Measurements from ENCODE around the gene CUX1.

The CUX1 gene

DNA sequence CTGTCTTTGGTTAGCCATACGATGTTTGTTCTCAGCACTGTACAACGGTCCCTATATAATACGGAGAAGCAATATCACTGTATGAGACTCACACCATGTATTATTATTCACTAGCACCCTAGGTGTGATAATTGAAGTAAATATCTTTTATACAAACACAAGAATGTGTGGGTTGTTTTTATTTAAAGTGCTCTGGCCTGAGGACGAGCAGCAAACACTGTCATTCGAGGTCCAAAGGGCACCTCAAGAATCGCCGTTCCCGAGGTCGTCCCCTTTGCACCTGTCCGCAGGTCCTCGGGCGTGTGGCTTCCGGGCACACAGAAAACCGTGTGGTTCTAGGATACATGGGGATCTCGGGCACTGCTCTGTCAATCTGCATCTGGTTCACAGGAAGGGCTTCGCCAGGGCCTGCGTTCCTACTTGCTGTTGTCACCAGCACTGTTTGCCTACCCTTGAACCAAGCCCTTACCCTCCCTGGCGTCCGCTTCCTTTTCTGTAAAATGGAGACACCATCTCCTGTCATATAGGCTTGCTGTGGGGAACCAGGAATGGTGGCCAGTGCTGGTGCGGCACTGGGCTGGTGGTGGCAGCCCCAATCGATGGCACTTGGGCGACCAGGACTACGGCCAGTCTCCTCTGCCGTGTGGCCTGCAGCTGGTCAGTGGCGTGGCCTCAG lies 440.8 kb downstream of the CUX1 start:
- DNase-seq, result no peak

DNA sequence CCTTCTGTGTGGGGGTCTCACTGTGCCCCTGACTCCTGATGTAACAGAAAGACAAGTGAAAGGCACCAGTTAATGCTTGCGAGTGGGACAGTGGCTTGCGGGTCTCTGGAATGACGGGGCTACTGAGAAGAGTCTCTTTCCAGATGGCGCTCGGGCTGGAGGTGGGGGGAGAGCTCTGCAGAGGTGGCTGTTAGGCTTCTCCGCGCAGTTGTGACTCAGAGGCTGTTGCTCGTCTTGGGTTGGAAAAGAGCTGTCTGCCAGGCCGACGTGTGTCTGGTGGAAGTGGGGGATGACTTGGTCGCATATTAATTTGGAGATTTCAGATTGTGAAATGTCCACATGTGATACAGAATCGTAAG lies 441.3 kb downstream of the CUX1 start:
- no peak for DNase-seq

DNA sequence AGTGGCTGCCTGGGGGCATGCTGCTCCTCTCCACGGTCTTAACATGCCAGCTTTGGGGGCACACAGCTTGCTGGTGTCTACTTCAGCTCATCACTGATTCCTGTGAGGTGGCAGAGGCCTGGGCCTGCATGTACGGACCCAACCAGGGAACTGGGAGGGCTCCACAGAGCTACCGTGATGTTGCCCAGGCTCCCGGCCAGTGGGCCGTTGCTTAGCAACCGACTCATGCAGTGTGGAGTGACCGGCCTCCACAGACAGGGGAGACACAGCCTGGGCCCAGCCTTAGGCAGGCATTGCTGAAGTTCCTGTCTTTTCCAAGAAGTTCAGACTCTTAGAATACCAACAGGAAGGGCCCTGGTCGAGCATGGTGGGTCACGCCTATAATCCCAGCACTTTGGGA lies 443.4 kb downstream of the CUX1 start:
- no peak for DNase-seq

DNA sequence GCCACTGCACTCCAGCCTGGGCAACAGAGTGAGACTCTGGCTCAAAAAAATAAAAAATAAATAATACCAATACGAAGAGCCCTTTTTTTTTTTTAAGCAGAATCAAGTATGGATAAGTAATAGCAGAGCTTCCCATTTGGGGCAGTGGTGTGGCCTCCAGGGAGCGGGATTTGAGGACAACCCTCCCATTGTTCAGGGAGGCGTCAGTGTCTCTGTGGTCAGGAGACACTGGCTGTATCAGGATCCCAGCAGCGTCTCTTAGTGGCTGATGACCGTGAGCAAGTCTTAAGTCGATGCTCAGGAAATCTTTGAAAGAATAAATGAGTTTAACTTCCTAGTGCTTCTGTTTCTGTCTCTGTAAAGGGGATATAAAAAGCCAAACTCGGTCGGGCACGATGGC lies 444.0 kb downstream of the CUX1 start:
- no peak for DNase-seq

DNA sequence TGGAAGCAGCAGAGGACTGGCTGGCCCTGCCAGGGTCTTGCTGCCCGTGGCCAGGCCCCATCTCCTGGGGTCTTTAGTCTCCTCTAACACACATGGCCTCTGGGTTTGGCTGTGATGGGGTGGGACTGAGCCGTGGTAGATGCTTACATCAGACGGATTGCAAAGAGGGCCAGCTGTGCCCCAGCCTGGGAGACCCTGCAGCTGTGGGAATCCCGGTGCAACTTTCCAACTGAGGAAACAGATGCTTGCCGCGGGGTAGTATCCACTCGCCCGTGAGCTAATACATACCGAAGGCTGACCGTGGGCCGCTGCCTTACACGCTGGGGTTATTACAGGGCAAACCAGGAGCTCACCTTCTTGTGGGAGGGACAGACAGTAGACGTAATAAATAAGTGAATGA lies 445.1 kb downstream of the CUX1 start:
- no peak for DNase-seq

DNA sequence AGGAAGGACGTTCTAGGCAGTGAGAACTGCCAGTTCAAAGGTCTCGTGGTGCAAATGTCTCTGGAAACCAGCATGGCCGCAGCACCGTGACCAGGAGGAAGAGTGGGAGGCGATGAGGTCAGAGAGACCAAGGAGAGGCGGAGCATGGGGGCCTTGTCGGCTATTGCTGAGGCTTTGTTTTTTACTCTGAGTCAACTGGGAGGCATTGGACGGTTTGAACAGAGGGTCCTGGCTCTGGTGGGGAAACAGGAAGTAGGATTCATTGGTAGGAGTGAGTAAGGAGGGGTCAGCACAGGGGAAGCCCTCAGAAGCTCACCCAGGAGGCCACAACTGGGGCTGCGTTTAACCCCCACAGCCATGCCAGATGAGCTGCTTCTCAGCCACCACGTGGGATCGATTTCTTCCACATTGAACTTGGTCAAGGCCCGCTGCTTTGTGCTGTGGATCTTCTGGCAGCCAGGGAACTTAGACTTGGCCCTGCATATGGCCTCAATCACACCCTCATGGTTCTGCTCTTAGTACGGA lies 447.0 kb downstream of the CUX1 start:
- DNase-seq, result no peak

DNA sequence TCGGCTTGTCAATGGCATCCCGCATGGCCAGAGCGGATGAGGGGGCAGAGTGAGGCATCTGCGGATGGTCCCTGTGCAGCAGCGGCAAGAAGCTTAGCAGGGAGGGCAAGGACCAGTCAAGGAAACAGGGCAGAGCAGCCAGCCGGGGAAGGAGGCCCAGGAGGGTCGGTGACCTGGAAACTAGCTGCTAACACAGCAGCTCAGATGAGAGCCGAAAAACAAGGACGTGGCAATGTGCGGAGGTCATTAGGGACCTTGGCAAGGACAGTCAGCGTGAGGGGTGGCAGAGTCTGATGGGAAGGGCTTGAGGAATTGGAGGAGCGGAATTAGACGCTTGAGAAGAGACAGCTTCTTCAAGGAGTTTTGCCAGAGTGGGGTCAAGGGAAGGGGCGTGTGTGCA lies 449.1 kb downstream of the CUX1 start:
- DNase-seq, result no peak

DNA sequence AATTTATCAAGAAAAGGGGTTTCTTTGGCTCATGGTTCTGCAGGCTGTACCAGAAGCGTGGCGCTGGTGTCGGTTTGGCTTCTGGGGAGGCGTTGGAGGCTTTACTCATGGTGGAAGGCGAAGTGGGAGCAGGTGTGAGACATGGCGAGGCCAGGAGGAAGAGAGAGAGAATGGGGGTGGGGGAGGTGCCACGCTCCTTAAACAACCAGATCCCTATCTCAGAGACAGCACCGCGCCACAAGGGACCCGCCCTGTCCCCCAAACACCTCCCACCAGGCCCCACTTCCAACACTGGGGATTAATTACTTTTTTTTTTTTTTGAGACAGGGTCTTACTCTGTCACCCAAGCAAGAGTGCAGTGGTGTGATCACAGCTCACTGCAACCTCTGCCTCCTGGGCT lies 451.2 kb downstream of the CUX1 start:
- no peak for DNase-seq

DNA sequence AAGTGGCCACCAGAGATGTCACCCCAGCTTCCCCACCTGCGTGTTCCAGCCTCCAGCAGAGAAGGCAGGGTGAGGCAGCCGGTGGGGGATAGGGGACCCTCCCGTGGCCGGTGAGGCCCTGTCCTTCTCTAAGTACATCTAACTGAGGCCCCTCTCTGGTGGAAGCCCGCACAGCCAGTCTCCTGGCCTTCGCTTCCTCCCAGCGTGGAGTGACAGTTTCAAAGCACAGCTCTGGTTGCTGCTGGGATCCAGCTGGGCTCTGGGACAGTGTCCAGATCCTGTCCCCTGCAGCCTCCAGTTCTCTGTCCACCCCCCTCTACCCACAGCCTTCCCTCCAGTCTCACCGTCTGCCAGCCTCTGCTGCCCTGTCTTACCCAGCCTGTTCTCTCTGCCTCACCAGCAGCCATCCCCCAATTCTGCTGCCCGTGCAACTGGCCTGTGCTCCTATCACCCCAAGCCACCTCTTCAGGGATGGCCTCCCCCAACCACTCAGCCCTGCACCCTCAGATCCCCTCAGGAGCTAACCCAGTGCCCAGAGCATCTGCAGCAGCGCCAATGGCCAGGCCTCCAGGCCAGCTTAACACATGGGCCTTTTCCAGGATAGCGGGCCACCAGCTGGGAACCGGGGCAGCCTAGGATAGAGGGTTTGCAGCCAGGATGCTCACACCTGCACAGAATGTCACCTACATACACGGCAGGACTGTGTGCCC lies 452.9 kb downstream of the CUX1 start:
- DNase-seq, result no peak

DNA sequence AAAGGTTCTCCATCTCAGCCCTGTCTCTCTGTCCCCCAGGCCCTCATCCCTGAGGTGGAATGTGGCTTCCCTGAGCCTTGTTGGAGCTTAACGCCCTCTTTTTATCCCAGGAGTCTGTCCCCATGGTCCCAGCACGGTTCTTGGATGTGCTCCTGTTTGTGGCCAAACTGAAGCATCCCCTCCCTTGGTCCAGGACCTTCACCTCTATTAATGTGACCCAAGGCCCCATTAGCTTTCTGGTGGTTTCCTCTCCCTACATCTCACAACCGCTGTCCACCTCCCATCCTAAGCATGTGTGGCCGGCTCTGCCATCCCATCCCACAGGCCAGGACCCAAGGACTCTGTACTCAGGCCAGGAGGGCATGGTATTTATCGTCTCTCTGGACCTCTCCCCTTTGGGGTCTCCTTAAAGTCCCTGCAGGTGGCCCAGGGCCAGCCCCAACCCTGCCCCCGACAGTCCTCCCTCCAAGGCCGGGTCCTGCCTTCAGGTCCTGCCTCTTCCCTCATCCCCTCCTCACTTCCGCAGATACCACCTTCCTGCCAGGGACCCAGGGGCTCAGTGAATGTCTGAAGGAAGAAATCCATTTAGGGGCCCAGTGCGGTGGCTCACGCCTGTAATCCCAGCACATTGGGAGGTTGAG lies 453.9 kb downstream of the CUX1 start:
- DNase-seq, result no peak

DNA sequence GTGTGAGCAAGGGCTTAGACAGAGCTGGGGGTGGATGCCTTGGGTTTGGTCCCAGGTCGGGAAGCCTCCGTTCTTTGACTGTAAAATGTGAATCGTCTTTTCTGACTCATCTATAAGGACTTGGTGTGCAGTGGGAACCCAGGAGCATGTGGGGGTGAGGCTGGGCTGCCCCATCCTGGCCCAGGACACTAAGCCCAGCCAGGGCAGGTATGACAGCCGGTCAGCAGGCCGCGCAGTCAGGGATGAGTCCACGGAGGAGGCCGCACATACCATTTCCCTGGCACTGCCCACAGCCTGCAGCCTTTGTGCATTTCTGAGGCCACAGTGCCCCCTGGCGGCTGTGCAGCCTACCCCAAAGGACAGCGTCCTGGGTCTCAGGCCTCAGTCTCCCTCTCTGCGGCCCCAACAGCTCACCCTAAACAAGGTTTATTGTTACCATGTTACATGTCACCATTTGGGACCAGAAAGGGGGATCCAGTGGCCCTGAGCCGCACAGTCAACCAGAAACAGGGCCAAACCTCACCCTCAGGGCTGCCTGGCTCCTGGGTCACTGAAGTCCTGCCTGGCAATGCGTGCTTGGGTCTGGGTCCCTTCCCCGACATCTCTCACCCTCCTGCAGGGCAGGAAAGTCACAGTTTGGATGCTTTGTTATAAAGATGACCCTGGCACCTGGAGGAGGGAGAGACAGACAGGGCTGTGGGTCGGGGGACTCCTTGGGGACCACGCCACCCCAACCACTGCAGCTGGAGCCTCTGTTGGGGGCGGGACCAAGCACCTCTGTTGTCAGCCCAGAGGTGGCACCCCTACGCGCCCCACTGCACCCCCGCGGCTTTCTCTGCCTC lies 454.9 kb downstream of the CUX1 start:
- DNase-seq, result peak in 1 of 2 experiments; percentile 48

DNA sequence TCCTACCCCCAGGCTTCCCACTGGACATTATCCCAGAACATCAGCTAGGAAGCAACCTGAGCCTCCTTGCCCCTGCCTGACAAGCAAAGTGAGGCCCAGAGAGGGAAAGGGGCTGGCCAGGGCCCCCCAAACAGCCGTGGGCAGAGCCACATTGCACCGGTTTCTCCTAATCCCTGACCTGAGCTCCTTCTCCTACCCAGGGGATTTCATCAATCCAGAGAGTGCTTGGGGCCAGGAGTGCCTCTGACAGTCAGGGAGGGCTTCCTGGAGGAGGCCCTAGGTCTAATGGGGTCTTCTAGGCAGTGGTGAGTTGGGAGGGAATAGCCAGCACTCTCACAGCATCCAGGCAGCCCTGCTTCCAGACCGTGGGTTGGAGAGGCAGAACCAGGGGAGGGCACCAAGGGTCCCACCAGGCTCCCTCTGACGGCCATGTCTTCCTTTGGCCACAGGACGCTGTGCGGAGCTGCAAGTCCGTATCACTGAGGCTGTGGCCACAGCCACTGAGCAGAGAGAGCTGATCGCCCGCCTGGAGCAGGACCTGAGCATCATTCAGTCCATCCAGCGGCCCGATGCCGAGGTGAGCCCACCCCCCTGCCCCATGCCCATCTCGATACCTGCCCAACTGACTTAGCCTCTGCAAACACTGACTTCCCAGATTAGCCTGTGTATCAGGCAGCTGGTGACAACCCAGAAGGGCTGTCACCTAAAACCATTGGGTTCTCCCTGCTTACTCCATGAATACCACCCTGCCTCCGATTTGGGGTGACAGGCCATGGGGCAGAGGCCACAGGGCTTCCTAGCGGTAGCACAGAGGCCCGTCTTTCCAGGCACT lies 455.7 kb downstream of the CUX1 start:
- no peak for DNase-seq

DNA sequence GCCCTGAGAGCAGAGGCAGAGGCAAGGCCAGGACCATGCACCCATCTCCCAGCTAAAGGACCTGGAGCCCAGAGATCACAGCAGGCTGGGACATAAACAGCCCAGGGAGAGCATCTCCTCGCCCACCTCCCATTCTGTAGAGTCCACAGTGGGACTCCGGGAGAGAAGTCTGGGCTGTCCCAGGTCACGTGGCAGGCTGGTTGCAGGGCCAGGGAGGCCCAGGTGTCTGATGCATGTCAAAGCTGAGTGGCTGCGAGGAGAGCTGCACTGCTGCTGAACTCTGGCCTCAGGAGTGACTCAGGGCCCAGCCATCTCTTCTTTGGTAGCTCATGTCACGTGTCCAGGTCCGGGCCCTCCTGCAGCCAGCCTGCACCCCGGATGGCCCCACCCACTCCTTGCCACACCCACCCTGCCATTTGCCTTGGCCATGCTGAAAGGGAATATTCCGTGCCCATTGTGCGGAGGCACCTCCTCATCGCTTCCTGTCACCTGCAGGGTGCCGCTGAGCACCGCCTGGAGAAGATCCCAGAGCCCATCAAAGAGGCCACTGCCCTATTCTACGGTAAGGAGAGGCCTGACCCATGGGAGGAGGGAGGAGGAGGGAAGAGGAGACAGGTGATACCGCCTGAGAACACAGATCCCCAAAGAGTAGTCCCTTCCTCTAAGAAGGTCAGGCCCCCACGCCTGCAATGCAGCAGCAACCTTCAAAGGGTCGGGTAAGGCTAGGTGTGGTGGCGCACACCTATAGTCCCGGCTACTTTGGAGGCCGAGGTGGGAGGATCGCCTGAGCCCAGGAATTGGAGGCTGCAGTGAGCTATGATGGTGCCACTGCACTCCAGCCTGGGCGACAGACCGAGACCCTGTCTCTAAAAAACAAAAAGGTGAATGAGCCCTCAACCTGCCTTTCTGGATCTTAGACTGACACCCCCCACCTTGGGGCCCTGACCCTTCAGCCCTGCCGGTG lies 456.6 kb downstream of the CUX1 start:
- DNase-seq, result peak; percentile 67 to 85

DNA sequence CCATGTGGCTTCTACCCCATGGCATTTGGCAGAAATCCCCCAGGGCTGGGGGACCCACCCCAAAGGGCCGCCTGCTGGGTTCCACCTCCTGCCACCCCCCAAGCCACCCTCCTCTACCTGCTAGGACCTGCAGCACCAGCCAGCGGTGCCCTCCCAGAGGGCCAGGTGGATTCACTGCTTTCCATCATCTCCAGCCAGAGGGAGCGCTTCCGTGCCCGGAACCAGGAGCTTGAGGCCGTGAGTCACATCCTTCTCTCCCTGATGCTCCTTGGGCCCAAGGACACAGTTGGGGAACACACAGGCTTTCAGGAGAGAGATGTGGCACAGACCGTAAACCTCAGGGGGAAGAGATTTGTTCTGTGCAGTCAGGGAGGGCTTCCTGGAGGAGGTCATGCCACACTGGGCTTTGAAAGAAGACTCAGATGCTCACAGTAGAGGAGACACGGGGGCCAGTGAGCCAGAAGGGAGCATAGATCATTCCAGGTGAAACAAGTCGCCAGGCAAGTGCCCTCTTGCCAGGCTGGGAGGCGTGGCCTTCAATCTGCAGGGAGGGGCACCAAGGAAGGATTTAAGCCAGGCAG lies 457.8 kb downstream of the CUX1 start:
- no peak for DNase-seq

DNA sequence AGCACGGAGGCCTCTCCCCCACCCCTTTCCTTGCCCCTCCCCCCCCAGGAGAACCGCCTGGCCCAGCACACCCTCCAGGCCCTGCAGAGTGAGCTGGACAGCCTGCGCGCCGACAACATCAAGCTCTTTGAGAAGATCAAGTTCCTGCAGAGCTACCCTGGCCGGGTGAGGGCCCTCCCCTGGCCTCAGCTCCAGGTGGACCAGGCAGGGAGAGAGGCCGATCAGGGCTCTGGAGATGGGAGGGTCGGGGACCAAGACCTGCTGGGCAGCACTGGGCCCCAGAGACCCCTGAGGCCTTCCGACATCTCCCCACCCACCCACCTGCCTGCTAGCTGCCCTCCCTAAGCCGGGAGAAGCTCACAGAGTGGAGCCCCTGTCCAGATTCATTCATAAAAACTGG lies 460.5 kb downstream of the CUX1 start:
- no peak for DNase-seq

DNA sequence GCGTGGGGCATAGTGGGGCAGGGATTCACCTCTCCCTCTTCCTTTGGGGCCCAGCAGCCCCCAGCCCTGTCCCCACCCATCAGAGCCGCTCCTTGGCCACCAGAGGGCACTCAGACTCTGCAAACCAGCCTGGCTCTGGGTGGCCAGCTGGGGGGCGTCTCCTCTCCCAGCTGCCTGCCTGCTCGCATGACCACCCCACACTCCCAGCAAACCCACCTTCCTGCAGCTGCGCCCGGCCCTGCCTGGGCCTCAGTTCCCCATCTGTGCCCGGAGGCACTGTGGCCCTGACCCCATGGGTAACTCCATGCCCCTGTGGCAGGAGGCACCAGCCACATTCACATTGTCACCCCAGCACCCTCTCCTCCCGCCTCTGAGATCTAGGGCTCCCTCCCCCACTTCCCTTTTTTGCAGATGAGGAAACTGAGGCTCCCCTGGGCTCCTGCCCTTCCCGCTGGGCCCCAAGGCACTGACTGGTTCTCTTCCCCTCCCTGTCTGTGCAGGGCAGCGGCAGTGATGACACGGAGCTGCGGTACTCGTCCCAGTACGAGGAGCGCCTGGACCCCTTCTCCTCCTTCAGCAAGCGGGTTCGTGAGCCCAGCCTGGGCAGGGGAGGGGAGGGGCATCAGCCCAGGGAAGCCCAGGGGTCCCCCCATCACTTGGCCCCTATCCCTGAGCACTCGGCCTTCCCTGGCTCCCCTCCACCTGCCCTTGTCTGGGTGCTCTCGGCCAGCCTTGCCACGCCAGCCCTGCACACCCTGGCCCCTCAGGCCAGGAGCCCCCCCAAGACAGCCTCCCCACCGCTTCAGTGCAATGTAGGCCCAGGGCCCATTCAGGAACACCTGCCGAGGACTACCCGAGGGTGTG lies 462.3 kb downstream of the CUX1 start:
- peak in 1 of 2 experiments; percentile 32 for DNase-seq

DNA sequence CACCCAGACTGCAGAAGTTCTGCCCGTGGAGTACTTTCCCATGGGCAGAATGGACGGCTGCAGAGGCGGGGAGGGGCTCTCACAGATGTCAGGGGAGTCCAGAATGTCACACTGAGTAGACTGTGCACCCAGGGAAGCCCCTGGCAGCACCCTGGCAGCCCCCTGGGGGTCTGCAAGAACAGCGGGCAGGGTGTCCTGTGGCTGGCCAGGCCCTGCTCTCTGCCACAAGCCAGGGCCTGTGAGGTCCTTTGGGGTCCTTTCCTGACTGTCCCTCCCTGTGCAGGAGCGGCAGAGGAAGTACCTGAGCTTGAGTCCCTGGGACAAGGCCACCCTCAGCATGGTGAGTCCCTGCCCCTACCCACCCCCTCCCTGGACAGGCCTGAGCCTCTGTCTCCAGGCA lies 463.1 kb downstream of the CUX1 start:
- no peak for DNase-seq

DNA sequence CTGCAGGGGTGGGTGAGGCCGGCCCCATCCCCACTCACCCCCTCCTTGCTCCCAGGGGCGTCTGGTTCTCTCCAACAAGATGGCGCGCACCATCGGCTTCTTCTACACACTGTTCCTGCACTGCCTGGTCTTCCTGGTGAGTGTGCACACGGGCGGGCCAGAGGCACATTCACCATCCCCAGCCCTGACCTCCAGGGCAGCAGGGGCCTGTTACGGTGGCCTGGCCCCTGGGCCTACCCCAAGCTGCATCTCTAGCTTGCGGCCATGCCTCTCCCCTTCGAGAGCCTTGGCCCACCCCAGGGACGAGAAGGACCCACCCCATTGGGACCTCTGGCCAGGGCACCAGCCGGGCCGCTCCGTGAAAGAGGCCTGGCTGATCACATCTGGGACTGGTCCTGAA lies 464.4 kb downstream of the CUX1 start:
- no peak for DNase-seq

DNA sequence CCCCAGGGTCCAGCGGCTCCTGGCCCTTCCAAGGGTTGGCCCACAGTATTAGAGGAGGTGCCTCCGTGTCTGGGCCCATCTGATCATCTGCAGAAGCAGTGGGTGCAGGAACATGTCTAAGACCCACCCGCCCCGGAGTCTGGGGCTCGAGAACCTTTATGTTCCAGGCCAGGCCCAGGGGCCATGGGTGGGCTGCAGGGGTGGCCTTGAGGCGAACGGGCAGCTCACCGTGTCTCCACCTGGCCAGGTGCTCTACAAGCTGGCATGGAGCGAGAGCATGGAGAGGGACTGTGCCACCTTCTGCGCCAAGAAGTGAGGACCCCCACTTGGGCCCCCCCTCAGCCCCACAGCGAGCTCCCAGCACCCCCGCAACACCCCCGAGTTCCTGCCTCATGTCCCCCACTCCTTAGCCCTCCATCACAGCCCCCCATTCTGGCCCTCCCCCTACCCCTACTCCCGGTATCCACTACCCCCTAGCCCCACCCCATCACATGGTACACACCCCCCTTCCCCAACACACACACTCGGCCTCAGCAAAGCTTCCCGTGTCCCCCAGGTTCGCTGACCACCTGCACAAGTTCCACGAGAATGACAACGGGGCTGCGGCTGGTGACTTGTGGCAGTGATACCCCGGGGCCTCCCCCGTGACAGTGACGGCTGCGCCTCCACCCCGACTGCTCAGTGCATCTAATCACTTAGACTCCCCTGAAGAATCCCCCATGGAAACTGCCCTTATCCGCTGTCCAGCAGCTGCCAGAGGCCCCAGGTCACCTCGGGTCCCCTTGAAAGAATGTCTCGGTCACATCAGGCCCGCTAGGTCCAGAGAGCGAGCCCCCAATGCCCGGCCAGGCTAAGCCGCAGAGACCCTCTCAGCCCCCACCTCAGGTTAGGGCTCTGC lies 465.3 kb downstream of the CUX1 start:
- DNase-seq, result no peak
